Peyer's patch (tissue), 4 donors: ENCODE data around the gene MANF. TPM values are rescaled to one million over a fixed set of nuclear protein-coding genes. Genes with fewer than 3 reads are reported as not detected.
A peak's percentile ranks its signal among the peaks of the same experiment; 100 is the strongest.

Experiments
- DNase-seq, 3 donors: peaks; one replicate each; pipeline ENCODE4 v3.0.0-alpha.2; 2017 to 2019
- H3K27ac ChIP-seq, 4 donors: fragments of 200-600 bp; sonication (generic); one replicate each; pipeline ENCODE4 v1.5.1; 2016 to 2019
- H3K27me3 ChIP-seq, 2 donors: fragments of 200-600 bp; sonication (generic); one replicate each; pipeline ENCODE4 v1.5.1; 2019
- H3K36me3 ChIP-seq, 3 donors: fragments of 200-600 bp; sonication (generic); one replicate each; pipeline ENCODE4 v1.5.1; 2016 to 2019
- H3K4me1 ChIP-seq, 4 donors: fragments of 200-600 bp; sonication (generic); one replicate each; pipeline ENCODE4 v1.5.1; 2016 to 2019
- H3K4me3 ChIP-seq, 4 donors: fragments of 200-600 bp; sonication (generic); 1 replicate in 3 of 4; 2 replicates in 1 of 4; pipeline ENCODE4 v1.5.1; 2016 to 2019; ENCODE audit warnings: mild to moderate bottlenecking in 1 of 4
- H3K9me3 ChIP-seq, 4 donors: fragments of 200-600 bp; sonication (generic); one replicate each; pipeline ENCODE4 v1.5.1; 2016 to 2019; ENCODE audit warnings: mild to moderate bottlenecking in 1 of 4
- POLR2A ChIP-seq, 2 donors: fragments of 450-650 bp; IDR thresholded peaks; one replicate each; pipeline ENCODE4 v1.5.1; 2017; ENCODE audit warnings: antibody characterized with exemption in 2 of 2, mild to moderate bottlenecking in 2 of 2, moderate library complexity in 2 of 2
- total RNA-seq, 4 donors: library from RNA; depleted of rRNA; stranded (reverse); fragments of >200 nt; gene quantifications; one replicate each; pipeline ENCODE4 v1.1.0, GENCODE V29; 2016
- TF ChIP-seq, protein P1 (sequence below), 6 experiments: fragments of 450-650 bp in 4 of 6; fragments of 200-600 bp in 2 of 6; sonication (generic) in 1 of 6; IDR thresholded peaks; one replicate each; pipeline ENCODE4 v1.5.1; 2017 to 2019; ENCODE audit warnings: antibody characterized with exemption in 6 of 6, mild to moderate bottlenecking in 3 of 6, moderate library complexity in 1 of 6

The MANF gene
- total RNA-seq, 4 donors from 2014 or later = 18.2 to 52.7 (median 26.4) TPM

GRCh38 chr3:51401735-51402134 lies 16.6 kb downstream of the MANF start:
- Histone ChIP-seq H3K4me1 (peaks cover 0 to under 1% (median 0%) of the 10 kb centered on the region in 4 donors), H3K27ac (no peak overlapping the region), H3K36me3 (peaks cover 0 to 74% (median 0%) of the 10 kb centered on the region in 3 donors), H3K4me3 (no peak overlapping the region), H3K27me3 (no peaks in the 10 kb centered on the region), H3K9me3 (no peaks in the 10 kb centered on the region)
- DNase-seq = no peak
- no peak for TF ChIP-seq POLR2A (IDR thresholded peaks at IDR 0.05)
- TF ChIP-seq, protein P1, sequence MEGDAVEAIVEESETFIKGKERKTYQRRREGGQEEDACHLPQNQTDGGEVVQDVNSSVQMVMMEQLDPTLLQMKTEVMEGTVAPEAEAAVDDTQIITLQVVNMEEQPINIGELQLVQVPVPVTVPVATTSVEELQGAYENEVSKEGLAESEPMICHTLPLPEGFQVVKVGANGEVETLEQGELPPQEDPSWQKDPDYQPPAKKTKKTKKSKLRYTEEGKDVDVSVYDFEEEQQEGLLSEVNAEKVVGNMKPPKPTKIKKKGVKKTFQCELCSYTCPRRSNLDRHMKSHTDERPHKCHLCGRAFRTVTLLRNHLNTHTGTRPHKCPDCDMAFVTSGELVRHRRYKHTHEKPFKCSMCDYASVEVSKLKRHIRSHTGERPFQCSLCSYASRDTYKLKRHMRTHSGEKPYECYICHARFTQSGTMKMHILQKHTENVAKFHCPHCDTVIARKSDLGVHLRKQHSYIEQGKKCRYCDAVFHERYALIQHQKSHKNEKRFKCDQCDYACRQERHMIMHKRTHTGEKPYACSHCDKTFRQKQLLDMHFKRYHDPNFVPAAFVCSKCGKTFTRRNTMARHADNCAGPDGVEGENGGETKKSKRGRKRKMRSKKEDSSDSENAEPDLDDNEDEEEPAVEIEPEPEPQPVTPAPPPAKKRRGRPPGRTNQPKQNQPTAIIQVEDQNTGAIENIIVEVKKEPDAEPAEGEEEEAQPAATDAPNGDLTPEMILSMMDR (IDR thresholded peaks at IDR 0.05) = no peak

- no peak for TF ChIP-seq POLR2A (IDR thresholded peaks at IDR 0.05)
- TF ChIP-seq, protein P1 (IDR thresholded peaks at IDR 0.05) = no peak
- Histone ChIP-seq H3K9me3 (no peaks in the 10 kb centered on the region), H3K4me3 (no peak overlapping the region), H3K27me3 (no peaks in the 10 kb centered on the region), H3K36me3 (peaks cover 0 to 54% (median 0%) of the 10 kb centered on the region in 3 donors), H3K27ac (no peak overlapping the region), H3K4me1 (no peaks in the 10 kb centered on the region)
- no peak for DNase-seq
Measured at GRCh38 chr3:51403675-51404074, 18.6 kb downstream of the MANF start.

GRCh38 chr3:51408021-51408420 lies 22.9 kb downstream of the MANF start:
- TF ChIP-seq, protein P1 (IDR thresholded peaks at IDR 0.05) = no peak
- TF ChIP-seq POLR2A (IDR thresholded peaks at IDR 0.05) = no peak
- peak in 1 of 3 donors; percentile 2 for DNase-seq
- Histone ChIP-seq H3K27ac (no peak overlapping the region), H3K27me3 (no peaks in the 10 kb centered on the region), H3K36me3 (peaks cover 0 to 52% (median 0%) of the 10 kb centered on the region in 3 donors), H3K4me1 (no peaks in the 10 kb centered on the region), H3K4me3 (no peak overlapping the region), H3K9me3 (no peaks in the 10 kb centered on the region)

- no peaks in the 10 kb centered on the region for H3K4me1 ChIP-seq
- no peaks in the 10 kb centered on the region for H3K27me3 ChIP-seq
- no peak overlapping the region for H3K4me3 ChIP-seq
- H3K9me3 ChIP-seq = no peaks in the 10 kb centered on the region
- H3K36me3 ChIP-seq = peaks cover 0 to 52% (median 0%) of the 10 kb centered on the region in 3 donors
- TF ChIP-seq, protein P1 (IDR thresholded peaks at IDR 0.05) = no peak
- TF ChIP-seq POLR2A (IDR thresholded peaks at IDR 0.05) = no peak
- H3K27ac ChIP-seq = no peak overlapping the region
- DNase-seq = no peak
Measured at GRCh38 chr3:51408813-51409212, 23.7 kb downstream of the MANF start.

DNA sequence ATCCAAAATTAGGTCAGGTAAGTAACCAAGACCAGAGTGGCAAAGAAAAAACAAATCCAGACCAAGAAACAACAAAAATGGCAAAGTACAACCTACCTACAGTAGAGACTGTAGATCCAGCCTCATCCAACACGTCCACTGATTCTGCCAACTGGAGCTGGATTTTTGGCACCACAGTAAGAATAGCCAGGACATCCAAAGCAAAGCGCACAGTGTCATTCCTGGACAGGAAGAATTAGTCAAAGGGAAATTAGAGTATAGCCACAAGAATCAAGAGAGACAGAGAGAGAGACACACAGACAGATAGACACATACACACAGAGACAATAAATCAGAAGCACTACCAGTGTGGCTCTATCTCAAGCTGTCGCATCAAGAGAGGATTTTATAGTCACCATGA lies 37.1 kb downstream of the MANF start:
- H3K4me3 ChIP-seq = no peak overlapping the region
- DNase-seq = no peak
- H3K27me3 ChIP-seq = no peaks in the 10 kb centered on the region
- no peaks in the 10 kb centered on the region for H3K4me1 ChIP-seq
- peaks cover 0 to 69% (median 2%) of the 10 kb centered on the region in 3 donors for H3K36me3 ChIP-seq
- no peak for TF ChIP-seq POLR2A (IDR thresholded peaks at IDR 0.05)
- TF ChIP-seq, protein P1 (IDR thresholded peaks at IDR 0.05) = no peak
- no peak overlapping the region for H3K27ac ChIP-seq
- no peaks in the 10 kb centered on the region for H3K9me3 ChIP-seq

GRCh38 chr3:51426921-51427320 lies 41.8 kb downstream of the MANF start:
- H3K36me3 ChIP-seq = peaks cover 0 to 70% (median 0%) of the 10 kb centered on the region in 3 donors
- no peak for TF ChIP-seq POLR2A (IDR thresholded peaks at IDR 0.05)
- TF ChIP-seq, protein P1 (IDR thresholded peaks at IDR 0.05) = no peak
- H3K27ac ChIP-seq = no peak overlapping the region
- H3K27me3 ChIP-seq = no peaks in the 10 kb centered on the region
- H3K9me3 ChIP-seq = no peaks in the 10 kb centered on the region
- DNase-seq = no peak
- no peaks in the 10 kb centered on the region for H3K4me1 ChIP-seq
- H3K4me3 ChIP-seq = no peak overlapping the region
